Breast epithelium (tissue), 3 donors: ENCODE data around the gene POC5.

ENCODE experiments used
- POLR2A ChIP-seq: fragments of 450-650 bp; IDR thresholded peaks from one replicate; pipeline ENCODE4 v1.6.1; 2016; ENCODE audit warnings: antibody characterized with exemption, mild to moderate bottlenecking, moderate library complexity
- TF ChIP-seq, protein P1 (sequence below), 3 donors: fragments of 450-650 bp; IDR thresholded peaks; one replicate each; pipeline ENCODE4 v1.5.1; 2016 to 2017; ENCODE audit warnings: antibody characterized with exemption in 3 of 3, mild to moderate bottlenecking in 3 of 3, moderate library complexity in 3 of 3

DNA sequence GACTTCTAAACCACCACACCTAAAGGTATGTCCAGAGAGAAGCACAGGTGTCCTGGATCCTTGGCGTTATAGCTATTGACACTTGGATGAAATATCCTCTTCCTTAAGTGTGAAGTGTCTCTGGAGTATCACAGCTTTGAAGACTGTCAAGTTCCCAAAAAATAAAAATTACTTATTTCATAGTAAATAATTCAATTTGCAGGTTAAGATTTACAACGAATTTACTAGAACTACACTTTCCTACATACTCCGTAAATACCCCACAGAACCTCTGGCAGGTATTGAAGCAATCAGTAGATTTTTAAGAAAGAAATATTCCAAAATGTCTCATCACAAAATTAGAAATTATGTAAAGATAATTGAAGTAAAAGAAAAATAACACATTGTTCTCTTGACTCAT lies 27.1 kb upstream of the POC5 start:
- TF ChIP-seq POLR2A: no peak
- TF ChIP-seq, protein P1, sequence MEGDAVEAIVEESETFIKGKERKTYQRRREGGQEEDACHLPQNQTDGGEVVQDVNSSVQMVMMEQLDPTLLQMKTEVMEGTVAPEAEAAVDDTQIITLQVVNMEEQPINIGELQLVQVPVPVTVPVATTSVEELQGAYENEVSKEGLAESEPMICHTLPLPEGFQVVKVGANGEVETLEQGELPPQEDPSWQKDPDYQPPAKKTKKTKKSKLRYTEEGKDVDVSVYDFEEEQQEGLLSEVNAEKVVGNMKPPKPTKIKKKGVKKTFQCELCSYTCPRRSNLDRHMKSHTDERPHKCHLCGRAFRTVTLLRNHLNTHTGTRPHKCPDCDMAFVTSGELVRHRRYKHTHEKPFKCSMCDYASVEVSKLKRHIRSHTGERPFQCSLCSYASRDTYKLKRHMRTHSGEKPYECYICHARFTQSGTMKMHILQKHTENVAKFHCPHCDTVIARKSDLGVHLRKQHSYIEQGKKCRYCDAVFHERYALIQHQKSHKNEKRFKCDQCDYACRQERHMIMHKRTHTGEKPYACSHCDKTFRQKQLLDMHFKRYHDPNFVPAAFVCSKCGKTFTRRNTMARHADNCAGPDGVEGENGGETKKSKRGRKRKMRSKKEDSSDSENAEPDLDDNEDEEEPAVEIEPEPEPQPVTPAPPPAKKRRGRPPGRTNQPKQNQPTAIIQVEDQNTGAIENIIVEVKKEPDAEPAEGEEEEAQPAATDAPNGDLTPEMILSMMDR (IDR thresholded peaks at IDR 0.05): no peak
